HEK293 (cell line): ENCODE data around the gene PDLIM1.
A peak's percentile ranks its signal among the peaks of the same experiment; 100 is the strongest.

Experiments used
- CTCF ChIA-PET: fragments of 350-600 bp; formaldehyde crosslinking; extraction: SDS; loops from one replicate; lab custom pipeline; 2021; ENCODE audit warnings: antibody characterized with exemption; lab: Yijun Ruan, JAX
- POLR2A ChIA-PET: fragments of 300-600 bp; formaldehyde crosslinking; extraction: SDS; loops from one replicate; lab custom pipeline; 2020; ENCODE audit warnings: antibody characterized with exemption, inconsistent platforms; lab: Yijun Ruan, JAX
- H3K27ac ChIP-seq: fragments of 200-500 bp; sonication (Bioruptor generic); 2 replicates; pipeline ENCODE4 v1.5.1; 2014; ENCODE audit warnings: low read depth, low read length, control low read depth, inconsistent platforms; ENCODE audit errors: extremely low read depth
- H3K36me3 ChIP-seq, 2 experiments: fragments of 200-500 bp in 1 of 2; sonication (Bioruptor generic) in 1 of 2; 1 replicate in 1 of 2; 2 replicates in 1 of 2; pipeline ENCODE4 v1.5.1; 2014 to 2017; ENCODE audit warnings: inconsistent platforms in 2 of 2, low read length in 2 of 2; ENCODE audit not compliant: control insufficient read depth in 2 of 2, insufficient read depth in 1 of 2
- H3K4me1 ChIP-seq: fragments of 200-500 bp; sonication (Bioruptor generic); 2 replicates; pipeline ENCODE4 v1.5.1; 2014; ENCODE audit warnings: mild to moderate bottlenecking, low read length, inconsistent platforms; ENCODE audit not compliant: control insufficient read depth, insufficient read depth
- H3K4me3 ChIP-seq: 2 replicates; pipeline ENCODE4 v1.5.1; 2011; ENCODE audit warnings: low read depth, mild to moderate bottlenecking, control low read depth, low read length, moderate library complexity
- H3K9me3 ChIP-seq: fragments of 200-500 bp; sonication (Bioruptor generic); 2 replicates; pipeline ENCODE4 v1.5.1; 2014; ENCODE audit warnings: low read depth, low read length, inconsistent platforms; ENCODE audit not compliant: control insufficient read depth, insufficient read depth
- KLF1 ChIP-seq: fragments of 450-650 bp; formaldehyde crosslinking; IDR thresholded peaks from 2 replicates; pipeline ENCODE4 v1.5.1; 2016; ENCODE audit warnings: missing biosample characterization, missing genetic modification characterization
- PRDM1 ChIP-seq: fragments of 450-650 bp; formaldehyde crosslinking; IDR thresholded peaks from 2 replicates; pipeline ENCODE4; 2016; ENCODE audit warnings: missing biosample characterization, missing genetic modification characterization
- PRDM6 ChIP-seq: fragments of 450-650 bp; formaldehyde crosslinking; IDR thresholded peaks from 2 replicates; pipeline ENCODE4 v1.5.1; 2017; ENCODE audit warnings: missing biosample characterization, missing genetic modification characterization
- REPIN1 ChIP-seq: fragments of 450-650 bp; formaldehyde crosslinking; IDR thresholded peaks from 2 replicates; pipeline ENCODE4 v1.5.1; 2017; ENCODE audit warnings: missing biosample characterization, missing genetic modification characterization, low read depth
- SCRT1 ChIP-seq: fragments of 450-650 bp; formaldehyde crosslinking; IDR thresholded peaks from 2 replicates; pipeline ENCODE4 v1.5.1; 2016; ENCODE audit warnings: missing biosample characterization, missing genetic modification characterization, borderline replicate concordance
- SCRT2 ChIP-seq: fragments of 450-650 bp; formaldehyde crosslinking; IDR thresholded peaks from 2 replicates; pipeline ENCODE4 v1.5.1; 2016; ENCODE audit warnings: missing biosample characterization, missing genetic modification characterization
- SP7 ChIP-seq: fragments of 450-650 bp; formaldehyde crosslinking; IDR thresholded peaks from 2 replicates; pipeline ENCODE4 v1.5.1; 2016; ENCODE audit warnings: missing biosample characterization, missing genetic modification characterization
- TSHZ1 ChIP-seq: fragments of 450-650 bp; formaldehyde crosslinking; IDR thresholded peaks from 2 replicates; pipeline ENCODE4 v1.5.1; 2016; ENCODE audit warnings: missing biosample characterization, missing genetic modification characterization, borderline replicate concordance
- ZFP69B ChIP-seq: fragments of 450-650 bp; formaldehyde crosslinking; IDR thresholded peaks from 2 replicates; pipeline ENCODE4 v1.5.1; 2016; ENCODE audit warnings: missing biosample characterization, missing genetic modification characterization
- ZIC2 ChIP-seq: fragments of 450-650 bp; formaldehyde crosslinking; IDR thresholded peaks from 2 replicates; pipeline ENCODE4 v1.5.1; 2016; ENCODE audit warnings: missing biosample characterization, missing genetic modification characterization
- ZNF10 ChIP-seq: fragments of 450-650 bp; formaldehyde crosslinking; IDR thresholded peaks from 2 replicates; pipeline ENCODE4 v1.5.1; 2017; ENCODE audit warnings: missing biosample characterization, missing genetic modification characterization
- ZNF121 ChIP-seq: fragments of 450-650 bp; formaldehyde crosslinking; IDR thresholded peaks from 2 replicates; pipeline ENCODE4 v1.5.1; 2016; ENCODE audit warnings: missing biosample characterization, missing genetic modification characterization
- ZNF202 ChIP-seq: fragments of 450-650 bp; formaldehyde crosslinking; IDR thresholded peaks from 2 replicates; pipeline ENCODE4 v1.5.1; 2016; ENCODE audit warnings: missing biosample characterization, missing genetic modification characterization, borderline replicate concordance
- ZNF266 ChIP-seq: fragments of 450-650 bp; formaldehyde crosslinking; IDR thresholded peaks from 2 replicates; pipeline ENCODE4 v1.5.1; 2016; ENCODE audit warnings: missing biosample characterization, missing genetic modification characterization, low read depth
- ZNF341 ChIP-seq: fragments of 450-650 bp; formaldehyde crosslinking; IDR thresholded peaks from 2 replicates; pipeline ENCODE4; 2016; ENCODE audit warnings: low read depth, missing biosample characterization, missing genetic modification characterization
- ZNF362 ChIP-seq: fragments of 450-650 bp; formaldehyde crosslinking; IDR thresholded peaks from 2 replicates; pipeline ENCODE4 v1.5.1; 2016; ENCODE audit warnings: missing biosample characterization, missing genetic modification characterization
- ZNF394 ChIP-seq: fragments of 450-650 bp; formaldehyde crosslinking; IDR thresholded peaks from 2 replicates; pipeline ENCODE4 v1.5.1; 2016; ENCODE audit warnings: missing biosample characterization, missing genetic modification characterization, mild to moderate bottlenecking, moderate library complexity, borderline replicate concordance
- ZNF555 ChIP-seq: fragments of 450-650 bp; formaldehyde crosslinking; conservative IDR thresholded peaks from 2 replicates; pipeline ENCODE4 v1.5.1; 2017; ENCODE audit warnings: missing biosample characterization, mild to moderate bottlenecking, missing genetic modification characterization, inconsistent platforms
- ZNF596 ChIP-seq: fragments of 450-650 bp; IDR thresholded peaks from 2 replicates; pipeline ENCODE4 v1.5.0; 2018; ENCODE audit warnings: missing biosample characterization, mild to moderate bottlenecking, missing genetic modification characterization, moderate library complexity
- ZNF600 ChIP-seq: fragments of 450-650 bp; formaldehyde crosslinking; IDR thresholded peaks from 2 replicates; pipeline ENCODE4 v1.5.1; 2016; ENCODE audit warnings: missing biosample characterization, missing genetic modification characterization
- ZNF791 ChIP-seq: fragments of 450-650 bp; formaldehyde crosslinking; IDR thresholded peaks from 2 replicates; pipeline ENCODE4 v1.5.1; 2016; ENCODE audit warnings: missing biosample characterization, missing genetic modification characterization
- TF ChIP-seq, protein P1 (sequence below): fragments of 450-650 bp; formaldehyde crosslinking; IDR thresholded peaks from 2 replicates; pipeline ENCODE4 v1.5.1; 2017; ENCODE audit warnings: missing biosample characterization, missing genetic modification characterization

Gene PDLIM1

DNA sequence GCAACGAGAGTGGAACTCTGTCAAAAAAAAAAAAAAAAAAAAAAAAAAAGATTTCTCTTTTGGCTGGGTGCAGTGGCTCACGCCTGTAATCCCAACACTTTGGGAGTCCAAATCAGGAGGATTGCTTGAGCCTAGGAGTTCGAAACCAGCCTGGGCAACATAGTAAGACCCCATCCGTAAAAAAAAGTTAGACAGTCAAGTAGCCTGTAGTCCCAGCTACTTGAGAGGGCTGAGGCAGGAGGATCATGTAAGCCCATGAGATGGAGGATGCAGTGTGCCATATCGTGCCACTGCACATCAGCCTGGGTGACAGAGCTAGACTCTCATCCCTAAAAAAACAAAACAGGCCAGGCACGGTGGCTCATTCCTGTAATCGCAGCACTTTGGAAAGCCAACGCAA is 25.2 kb downstream of the PDLIM1 start:
- Histone ChIP-seq H3K9me3 (no peaks in the 10 kb centered on the region), H3K36me3 (peaks cover 17 to 53% of the 10 kb centered on the region in 2 experiments), H3K4me1 (peaks cover 16% of the 10 kb centered on the region), H3K4me3 (no peak overlapping the region), H3K27ac (no peak overlapping the region)
- TF ChIP-seq ZNF266 = no peak
- TF ChIP-seq ZFP69B = no peak
- no peak for TF ChIP-seq TSHZ1 (tag by site-specific recombination)
- TF ChIP-seq ZNF121 (tag by site-specific recombination) = peak; percentile 66; the same call in 1 of the 2 replicates
- TF ChIP-seq ZNF341 (tag by site-specific recombination) = no peak
- TF ChIP-seq REPIN1 (tag by site-specific recombination) = no peak
- 0 out of 2 replicates have a peak, but pooled peaks have one; percentile 25 for TF ChIP-seq ZNF600
- TF ChIP-seq ZNF362 (tag by site-specific recombination) = 0 out of 2 replicates have a peak, but pooled peaks have one; percentile 43
- CTCF ChIA-PET = interaction anchor here (1.0 to 2.2 kb wide), 3 partner anchors 15 to 98 kb away, joined by 4 to 11 read pairs (median 7); no protein-coding TSS in a partner anchor
- POLR2A ChIA-PET = interaction anchor here (0.6 to 1.3 kb wide), 2 partner anchors 19 to 333 kb away, joined by 3 to 5 read pairs; no protein-coding TSS in a partner anchor

- TF ChIP-seq PRDM6 (peak; percentile 83), ZNF596 (tag by site-specific recombination) (no peak), ZNF202 (tag by site-specific recombination) (no peak), ZIC2 (tag by site-specific recombination) (no peak), ZNF10 (peak; percentile 43; the same call in 1 of the 2 replicates), PRDM1 (tag by site-specific recombination) (peak; percentile 21; the same call in 1 of the 2 replicates), ZNF791 (no peak), SCRT2 (tag by site-specific recombination) (peak; percentile 49), KLF1 (tag by site-specific recombination) (peak; percentile 40; the same call in 1 of the 2 replicates), ZNF394 (tag by site-specific recombination) (no peak), SCRT1 (tag by site-specific recombination) (peak; percentile 54; the same call in 1 of the 2 replicates), ZNF555 (tag by site-specific recombination) (no peak), SP7 (peak; percentile 47)
- TF ChIP-seq, protein P1, sequence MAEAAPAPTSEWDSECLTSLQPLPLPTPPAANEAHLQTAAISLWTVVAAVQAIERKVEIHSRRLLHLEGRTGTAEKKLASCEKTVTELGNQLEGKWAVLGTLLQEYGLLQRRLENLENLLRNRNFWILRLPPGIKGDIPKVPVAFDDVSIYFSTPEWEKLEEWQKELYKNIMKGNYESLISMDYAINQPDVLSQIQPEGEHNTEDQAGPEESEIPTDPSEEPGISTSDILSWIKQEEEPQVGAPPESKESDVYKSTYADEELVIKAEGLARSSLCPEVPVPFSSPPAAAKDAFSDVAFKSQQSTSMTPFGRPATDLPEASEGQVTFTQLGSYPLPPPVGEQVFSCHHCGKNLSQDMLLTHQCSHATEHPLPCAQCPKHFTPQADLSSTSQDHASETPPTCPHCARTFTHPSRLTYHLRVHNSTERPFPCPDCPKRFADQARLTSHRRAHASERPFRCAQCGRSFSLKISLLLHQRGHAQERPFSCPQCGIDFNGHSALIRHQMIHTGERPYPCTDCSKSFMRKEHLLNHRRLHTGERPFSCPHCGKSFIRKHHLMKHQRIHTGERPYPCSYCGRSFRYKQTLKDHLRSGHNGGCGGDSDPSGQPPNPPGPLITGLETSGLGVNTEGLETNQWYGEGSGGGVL (tag by site-specific recombination) = no peak
These were observed 26.4 kb downstream of the PDLIM1 start for GRCh38 chr10:95264227-95265051.

More at GRCh38 chr10:95264227-95265051, 26.4 kb downstream of the PDLIM1 start:
- POLR2A ChIA-PET = interaction anchor here (1.0 to 1.3 kb wide), 4 partner anchors 10 to 84 kb away, joined by 3 read pairs; no protein-coding TSS in a partner anchor
- Histone ChIP-seq H3K4me3 (no peak overlapping the region), H3K9me3 (no peaks in the 10 kb centered on the region), H3K36me3 (peaks cover 13 to 58% of the 10 kb centered on the region in 2 experiments), H3K4me1 (peaks cover 16% of the 10 kb centered on the region), H3K27ac (no peak overlapping the region)
- CTCF ChIA-PET = interaction anchor here (0.6 to 2.2 kb wide), 5 partner anchors 18 to 656 kb away, joined by 3 to 13 read pairs (median 7); no protein-coding TSS in a partner anchor
